Measurements from ENCODE around the gene TPBGL. TPM values are rescaled to one million over a fixed set of nuclear protein-coding genes. Genes with fewer than 3 reads are reported as not detected.

Gene TPBGL
- total and polyA plus RNA-seq, 2 donors (not counting 3 experiments of a cell fraction or from before 2014, with no cell fraction given) = not detected

DNA sequence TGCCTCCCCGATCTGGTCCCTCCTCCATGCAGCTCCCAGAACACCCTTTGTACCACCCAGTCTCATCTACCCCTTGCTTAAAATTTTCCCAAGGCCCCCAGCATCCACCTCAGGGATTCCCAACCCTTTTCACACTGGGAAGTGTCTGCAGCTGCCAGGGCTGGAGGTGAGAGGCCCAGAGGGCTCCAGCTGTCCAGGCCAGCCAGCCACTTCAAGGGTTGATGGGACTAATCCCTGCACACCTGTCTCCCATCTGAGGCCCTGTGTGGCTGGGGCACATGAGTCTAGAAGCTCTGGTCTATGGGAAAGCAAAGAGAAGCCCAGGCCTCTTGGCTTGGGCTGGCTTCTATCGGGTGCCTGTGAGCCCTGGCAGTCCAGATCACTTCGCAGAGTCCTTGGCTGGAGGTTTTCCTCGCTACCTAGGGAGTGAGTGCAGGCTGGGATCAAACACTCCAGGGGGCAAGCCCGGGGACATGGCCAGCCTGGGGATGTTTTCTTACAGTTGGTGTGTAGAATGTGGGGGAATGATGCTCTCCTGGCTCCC is 41.1 kb upstream of the TPBGL start:
- H3K9me3 ChIP-seq (replicated peaks; ENCODE audit: control insufficient read depth, insufficient read depth, low read length) = no peaks in the 10 kb centered on the region
- H3K27ac ChIP-seq (ENCODE audit: insufficient read depth, low read depth, low read length) = no peak overlapping the region
- intact Hi-C loops (cut with micrococcal nuclease) (no loop called here), dilution Hi-C loops (cut with MboI; ENCODE audit: extremely low pct_ligation_motif_present, low sequenced_read_pairs) (no loop called here)
- H3K79me2 ChIP-seq (ENCODE audit: control insufficient read depth, insufficient read depth, low read length) = no peaks in the 10 kb centered on the region
- TF ChIP-seq EZH2 (IDR thresholded peaks at IDR 0.05; ENCODE audit: borderline replicate concordance, low read depth, low read length, severe bottlenecking) (no peak), JUN (IDR thresholded peaks at IDR 0.05; ENCODE audit: borderline replicate concordance, insufficient read depth, insufficient read length, low read depth) (no peak), POLR2AphosphoS5 (IDR thresholded peaks at IDR 0.05; ENCODE audit: insufficient read depth, low read depth, low read length) (no peak), POLR2A (IDR thresholded peaks at IDR 0.05; ENCODE audit: low read depth, low read length) (no peak), MYC (IDR thresholded peaks at IDR 0.05; ENCODE audit: low read depth, low read length) (no peak)
- TF ChIP-seq, protein P1, sequence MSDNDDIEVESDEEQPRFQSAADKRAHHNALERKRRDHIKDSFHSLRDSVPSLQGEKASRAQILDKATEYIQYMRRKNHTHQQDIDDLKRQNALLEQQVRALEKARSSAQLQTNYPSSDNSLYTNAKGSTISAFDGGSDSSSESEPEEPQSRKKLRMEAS (IDR thresholded peaks at IDR 0.05; ENCODE audit: insufficient read depth, insufficient read length) = no peak
- TF ChIP-seq, protein P2, sequence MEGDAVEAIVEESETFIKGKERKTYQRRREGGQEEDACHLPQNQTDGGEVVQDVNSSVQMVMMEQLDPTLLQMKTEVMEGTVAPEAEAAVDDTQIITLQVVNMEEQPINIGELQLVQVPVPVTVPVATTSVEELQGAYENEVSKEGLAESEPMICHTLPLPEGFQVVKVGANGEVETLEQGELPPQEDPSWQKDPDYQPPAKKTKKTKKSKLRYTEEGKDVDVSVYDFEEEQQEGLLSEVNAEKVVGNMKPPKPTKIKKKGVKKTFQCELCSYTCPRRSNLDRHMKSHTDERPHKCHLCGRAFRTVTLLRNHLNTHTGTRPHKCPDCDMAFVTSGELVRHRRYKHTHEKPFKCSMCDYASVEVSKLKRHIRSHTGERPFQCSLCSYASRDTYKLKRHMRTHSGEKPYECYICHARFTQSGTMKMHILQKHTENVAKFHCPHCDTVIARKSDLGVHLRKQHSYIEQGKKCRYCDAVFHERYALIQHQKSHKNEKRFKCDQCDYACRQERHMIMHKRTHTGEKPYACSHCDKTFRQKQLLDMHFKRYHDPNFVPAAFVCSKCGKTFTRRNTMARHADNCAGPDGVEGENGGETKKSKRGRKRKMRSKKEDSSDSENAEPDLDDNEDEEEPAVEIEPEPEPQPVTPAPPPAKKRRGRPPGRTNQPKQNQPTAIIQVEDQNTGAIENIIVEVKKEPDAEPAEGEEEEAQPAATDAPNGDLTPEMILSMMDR (IDR thresholded peaks at IDR 0.05; ENCODE audit: extremely low read depth in 1 of 2, insufficient read depth in 1 of 2, low read depth in 1 of 2, low read length in 2 of 2) = no peak
- H3K9me1 ChIP-seq (replicated peaks; ENCODE audit: control insufficient read depth, extremely low read depth, insufficient read depth, low read length) = no peaks in the 10 kb centered on the region
- no peaks in the 10 kb centered on the region for H3K27me3 ChIP-seq (ENCODE audit: control insufficient read depth in 2 of 2, insufficient read depth in 2 of 2, low read length in 2 of 2)
- H3K36me3 ChIP-seq (ENCODE audit: control insufficient read depth in 2 of 2, extremely low read depth in 1 of 2, insufficient read depth in 2 of 2, low read length in 2 of 2) = no peaks in the 10 kb centered on the region
- ChIA-PET CTCF (interaction anchor here (1.4 to 10.9 kb wide), 3 partner anchors 15 to 59 kb away, joined by 3 to 1202 read pairs (median 4); no protein-coding TSS in a partner anchor), POLR2A (no interaction called here)
- peaks cover 4% of the 10 kb centered on the region for H3K4me1 ChIP-seq (ENCODE audit: control insufficient read depth, extremely low read depth, insufficient read depth, low read length)
- no peak overlapping the region for H3K4me2 ChIP-seq (ENCODE audit: insufficient read depth, low read length)
- H4K20me1 ChIP-seq (replicated peaks; ENCODE audit: control insufficient read depth, extremely low read depth, insufficient read depth, low read length) = no peaks in the 10 kb centered on the region
- no TSS peak for BruUV-seq (replicated peaks)
- H3K4me3 ChIP-seq (replicated peaks in 1 of 3; ENCODE audit: insufficient read depth in 1 of 3, low read depth in 1 of 3, low read length in 3 of 3) = no peak overlapping the region
- FAIRE-seq (no peak), DNase-seq (ENCODE audit: low read depth, low spot score) (no peak)
- H2AFZ ChIP-seq (ENCODE audit: low read depth, low read length) = no peak overlapping the region
- H3K9ac ChIP-seq (replicated peaks; ENCODE audit: extremely low read depth, insufficient read depth, low read length) = no peak overlapping the region

Measured in endothelial cell of umbilical vein (primary cell).